HL-60/S4 (cell line): ENCODE data around the gene P2RY2.

Experiments
- in situ Hi-C: fragments of 300-500 bp; cut with MboI; formaldehyde crosslinking; loops from 2 replicates; pipeline ENCODE4 v1.14.3; 2022; ENCODE audit warnings: low sequenced_read_pairs

P2RY2 gene

GRCh38 chr11:73218106-73218829, at the start of gene P2RY2:
TSS of gene P2RY2 (plus strand) at chr11:73218281. CDS start at chr11:73234160, 15,879 bp downstream.
- in situ Hi-C loops, result no loop called here

- in situ Hi-C loops, result loop anchor here (25.0 kb wide), 1 partner anchor 332 kb away; no protein-coding TSS in a partner anchor
These were observed 49.0 kb upstream of the P2RY2 start for GRCh38 chr11:73168925-73169579.

- in situ Hi-C loops, result loop anchor here (10.0 to 25.0 kb wide), 3 partner anchors 245 to 585 kb away; no protein-coding TSS in a partner anchor
These were observed 47.9 kb upstream of the P2RY2 start for GRCh38 chr11:73170140-73170539.

GRCh38 chr11:73171436-73172161, 46.5 kb upstream of the P2RY2 start:
- in situ Hi-C loops, result loop anchor here (10.0 to 25.0 kb wide), 3 partner anchors 247 to 587 kb away; no protein-coding TSS in a partner anchor

- in situ Hi-C loops, result loop anchor here (10.0 to 25.0 kb wide), 3 partner anchors 248 to 588 kb away; no protein-coding TSS in a partner anchor
These were observed 45.0 kb upstream of the P2RY2 start for GRCh38 chr11:73172992-73173656.

- in situ Hi-C loops, result loop anchor here (10.0 to 25.0 kb wide), 3 partner anchors 249 to 589 kb away; no protein-coding TSS in a partner anchor
These were observed 44.2 kb upstream of the P2RY2 start for GRCh38 chr11:73173755-73174494.

- in situ Hi-C loops, result loop anchor here (10.0 to 25.0 kb wide), 3 partner anchors 250 to 590 kb away; no protein-coding TSS in a partner anchor
These were observed 43.6 kb upstream of the P2RY2 start for GRCh38 chr11:73174495-73174791.

- in situ Hi-C loops, result loop anchor here (10.0 kb wide), 2 partner anchors 251 to 591 kb away; no protein-coding TSS in a partner anchor
These were observed 42.4 kb upstream of the P2RY2 start for GRCh38 chr11:73175551-73176144.

- in situ Hi-C loops, result loop anchor here (10.0 kb wide), 2 partner anchors 252 to 592 kb away; no protein-coding TSS in a partner anchor
These were observed 41.8 kb upstream of the P2RY2 start for GRCh38 chr11:73176145-73176873.

GRCh38 chr11:73176874-73177155, 41.3 kb upstream of the P2RY2 start:
- in situ Hi-C loops, result loop anchor here (10.0 kb wide), 2 partner anchors 252 to 592 kb away; no protein-coding TSS in a partner anchor

GRCh38 chr11:73177380-73177777, 40.7 kb upstream of the P2RY2 start:
- in situ Hi-C loops, result loop anchor here (10.0 kb wide), 2 partner anchors 253 to 593 kb away; no protein-coding TSS in a partner anchor

GRCh38 chr11:73177778-73178539, 40.1 kb upstream of the P2RY2 start:
- in situ Hi-C loops, result loop anchor here (10.0 kb wide), 2 partner anchors 253 to 593 kb away; no protein-coding TSS in a partner anchor

- in situ Hi-C loops, result loop anchor here (10.0 kb wide), 2 partner anchors 254 to 594 kb away; no protein-coding TSS in a partner anchor
These were observed 39.4 kb upstream of the P2RY2 start for GRCh38 chr11:73178681-73179080.

- in situ Hi-C loops, result loop anchor here (10.0 kb wide), 1 partner anchor 458 kb away; no protein-coding TSS in a partner anchor
These were observed 35.2 kb upstream of the P2RY2 start for GRCh38 chr11:73182824-73183321.

GRCh38 chr11:73184953-73185671, 33.0 kb upstream of the P2RY2 start:
- in situ Hi-C loops, result loop anchor here (5.0 to 10.0 kb wide), 3 partner anchors 57 to 460 kb away; no protein-coding TSS in a partner anchor

- in situ Hi-C loops, result loop anchor here (5.0 to 10.0 kb wide), 3 partner anchors 57 to 461 kb away; no protein-coding TSS in a partner anchor
These were observed 32.3 kb upstream of the P2RY2 start for GRCh38 chr11:73185680-73186293.
